GM18517 (cell line): ENCODE results near the gene VWA2.

Experiments
- ATAC-seq: cut with Tn5 transposase; IDR thresholded peaks from one replicate; pipeline ENCODE4 v1.9.1; 2021; ENCODE audit warnings: mild to moderate bottlenecking, moderate library complexity; ENCODE audit not compliant: unreplicated experiment

The VWA2 gene, protein sequence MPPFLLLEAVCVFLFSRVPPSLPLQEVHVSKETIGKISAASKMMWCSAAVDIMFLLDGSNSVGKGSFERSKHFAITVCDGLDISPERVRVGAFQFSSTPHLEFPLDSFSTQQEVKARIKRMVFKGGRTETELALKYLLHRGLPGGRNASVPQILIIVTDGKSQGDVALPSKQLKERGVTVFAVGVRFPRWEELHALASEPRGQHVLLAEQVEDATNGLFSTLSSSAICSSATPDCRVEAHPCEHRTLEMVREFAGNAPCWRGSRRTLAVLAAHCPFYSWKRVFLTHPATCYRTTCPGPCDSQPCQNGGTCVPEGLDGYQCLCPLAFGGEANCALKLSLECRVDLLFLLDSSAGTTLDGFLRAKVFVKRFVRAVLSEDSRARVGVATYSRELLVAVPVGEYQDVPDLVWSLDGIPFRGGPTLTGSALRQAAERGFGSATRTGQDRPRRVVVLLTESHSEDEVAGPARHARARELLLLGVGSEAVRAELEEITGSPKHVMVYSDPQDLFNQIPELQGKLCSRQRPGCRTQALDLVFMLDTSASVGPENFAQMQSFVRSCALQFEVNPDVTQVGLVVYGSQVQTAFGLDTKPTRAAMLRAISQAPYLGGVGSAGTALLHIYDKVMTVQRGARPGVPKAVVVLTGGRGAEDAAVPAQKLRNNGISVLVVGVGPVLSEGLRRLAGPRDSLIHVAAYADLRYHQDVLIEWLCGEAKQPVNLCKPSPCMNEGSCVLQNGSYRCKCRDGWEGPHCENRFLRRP

DNA sequence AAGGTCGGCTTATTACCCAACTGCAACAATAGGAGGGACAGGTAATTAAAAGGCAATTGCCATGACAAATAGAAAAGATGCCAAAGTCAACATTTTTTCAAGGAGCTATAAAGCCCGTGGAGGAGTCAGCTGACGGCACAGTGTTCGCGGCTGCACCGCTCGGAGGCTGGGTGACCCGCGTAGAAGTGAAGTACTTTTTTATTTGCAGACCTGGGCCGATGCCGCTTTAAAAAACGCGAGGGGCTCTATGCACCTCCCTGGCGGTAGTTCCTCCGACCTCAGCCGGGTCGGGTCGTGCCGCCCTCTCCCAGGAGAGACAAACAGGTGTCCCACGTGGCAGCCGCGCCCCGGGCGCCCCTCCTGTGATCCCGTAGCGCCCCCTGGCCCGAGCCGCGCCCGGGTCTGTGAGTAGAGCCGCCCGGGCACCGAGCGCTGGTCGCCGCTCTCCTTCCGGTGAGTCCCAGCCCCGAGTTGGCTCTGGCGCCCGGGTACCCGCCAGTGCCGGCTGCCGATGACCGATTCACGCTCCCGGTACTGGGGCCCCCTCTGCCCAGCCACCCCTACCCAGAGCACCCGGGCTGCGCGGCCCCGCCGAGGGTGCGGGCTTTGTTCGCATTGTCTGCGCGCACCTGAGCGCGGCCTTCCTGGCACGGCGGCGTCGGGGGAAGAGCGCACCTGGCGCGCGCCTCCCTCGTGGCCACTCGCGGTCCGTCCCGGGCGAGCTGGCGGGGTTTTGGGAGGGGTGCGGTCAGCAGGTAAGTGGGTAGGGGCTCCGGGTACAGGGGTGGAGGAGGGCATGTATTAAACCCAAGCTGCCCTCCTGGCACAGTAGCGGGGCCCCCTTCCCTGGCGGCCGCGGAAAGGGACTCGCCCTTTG, at the start of gene VWA2:
Gene VWA2, plus strand, starts transcription at position 138 of the 877 bp plus-strand sequence. CDS start 9,460 bp downstream, outside the sequence.
- ATAC-seq: no peak

DNA sequence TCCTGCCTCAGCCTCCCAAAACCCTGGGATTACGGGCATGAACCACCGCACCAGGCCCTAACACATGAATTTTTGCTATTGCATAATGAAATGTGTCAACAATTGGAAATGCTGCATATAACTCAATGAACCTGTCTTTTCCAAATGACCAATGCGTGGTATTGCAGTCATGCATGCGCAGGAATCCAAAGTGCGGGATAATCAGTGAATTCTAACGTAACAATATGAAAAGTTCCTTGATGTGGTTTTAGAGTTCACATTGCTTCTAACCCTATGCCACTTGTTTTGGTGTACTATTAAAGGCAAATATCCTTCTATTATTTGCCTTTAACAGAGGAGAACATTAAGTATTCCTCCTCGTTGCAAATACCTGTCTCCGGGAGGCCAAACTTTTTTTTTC, 49.4 kb upstream of the VWA2 start:
- ATAC-seq: no peak

DNA sequence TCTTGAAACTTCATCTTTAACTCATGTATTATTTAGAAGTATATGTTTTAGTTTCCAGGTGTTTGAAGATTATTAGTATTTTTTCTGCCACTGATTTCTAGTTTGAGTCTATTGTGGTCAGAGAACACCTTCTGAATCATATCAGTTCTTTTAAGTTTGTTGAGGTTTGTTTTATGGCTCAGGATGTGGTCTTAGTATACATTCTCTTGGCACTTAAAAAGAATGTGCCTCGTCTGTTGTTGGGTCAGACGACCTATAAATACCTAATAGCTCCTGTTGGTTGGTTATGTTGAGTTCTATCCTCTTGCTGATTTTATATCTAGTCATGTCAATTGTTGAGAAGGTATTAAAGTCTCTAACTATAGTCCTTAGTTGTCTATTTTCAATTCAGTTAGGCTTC, 44.0 kb upstream of the VWA2 start:
- peak; percentile 91 for ATAC-seq

DNA sequence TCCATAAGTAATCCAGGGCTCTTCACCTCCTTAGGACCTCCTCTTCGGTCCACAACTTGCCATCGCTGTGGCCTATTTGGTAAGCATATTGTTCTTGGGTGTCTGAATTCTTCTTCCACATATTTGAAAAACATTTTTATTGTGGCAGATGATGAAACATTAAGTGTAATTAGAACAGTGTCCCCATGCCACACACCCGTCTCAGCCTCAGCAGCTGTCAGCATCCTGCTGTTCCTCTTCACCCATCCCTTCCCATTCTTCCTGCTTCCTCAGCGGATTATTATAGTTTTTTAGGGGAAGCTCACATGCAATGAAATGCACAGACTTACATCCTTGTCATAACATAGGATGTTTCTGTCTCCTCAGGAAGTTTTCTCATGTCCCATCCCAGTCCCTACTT, 39.8 kb upstream of the VWA2 start:
- no peak for ATAC-seq

DNA sequence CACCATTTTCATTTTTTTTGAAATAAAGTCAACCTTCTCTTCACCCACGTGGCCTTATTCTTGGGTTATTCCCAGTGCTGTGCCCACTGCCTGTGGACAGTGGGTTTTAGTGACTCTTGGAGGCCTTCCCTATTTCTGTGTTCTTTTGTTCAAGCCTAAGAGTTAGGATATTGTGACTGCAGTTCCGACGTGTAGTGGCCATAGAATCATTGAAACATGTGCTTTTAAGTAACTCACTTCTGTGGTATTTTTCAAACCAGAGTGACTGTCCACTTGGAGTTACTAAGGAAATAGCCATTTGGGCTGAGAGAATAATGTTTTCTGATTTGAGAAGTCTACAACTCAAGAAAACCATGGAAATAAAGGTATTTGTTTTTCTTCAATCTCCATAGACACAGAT, 36.2 kb upstream of the VWA2 start:
- ATAC-seq: no peak

DNA sequence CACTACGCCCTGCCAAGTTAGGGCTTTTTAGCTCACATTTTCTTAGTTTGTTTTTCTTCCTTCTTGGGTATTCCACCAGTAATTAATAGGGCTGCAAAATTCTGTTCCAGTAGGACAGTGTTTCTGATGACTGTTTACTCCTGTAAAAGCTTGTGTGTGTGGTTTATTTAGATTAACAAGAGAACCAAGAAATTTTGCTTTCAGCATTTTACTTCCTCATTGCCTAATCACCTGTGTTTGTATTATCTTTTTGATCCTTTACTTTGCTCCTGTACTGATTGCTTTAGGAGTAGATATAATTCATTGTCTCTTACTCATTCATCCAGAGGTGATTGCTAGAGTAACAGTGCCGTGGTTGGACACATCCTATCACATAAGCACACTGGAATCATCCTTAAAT, 32.2 kb upstream of the VWA2 start:
- ATAC-seq: no peak

DNA sequence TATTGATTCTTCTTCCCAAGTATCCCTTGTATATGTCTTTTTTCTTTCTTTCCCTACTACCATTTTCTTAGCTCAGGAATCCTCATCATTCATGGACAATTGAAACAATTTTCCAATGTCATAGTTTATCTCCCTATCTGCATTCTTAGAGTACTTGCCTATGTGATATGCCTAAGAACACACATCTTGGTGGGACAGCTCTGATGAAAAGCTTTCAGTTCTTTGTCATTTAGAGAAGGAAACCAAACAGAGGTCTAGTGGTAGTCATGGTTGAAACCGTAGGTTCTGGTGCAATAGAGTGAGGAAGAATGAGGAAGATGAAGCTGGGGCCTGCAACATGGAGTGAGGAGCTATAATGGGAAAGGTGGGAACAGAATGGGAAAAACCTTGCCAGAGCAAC, 31.7 kb upstream of the VWA2 start:
- no peak for ATAC-seq

DNA sequence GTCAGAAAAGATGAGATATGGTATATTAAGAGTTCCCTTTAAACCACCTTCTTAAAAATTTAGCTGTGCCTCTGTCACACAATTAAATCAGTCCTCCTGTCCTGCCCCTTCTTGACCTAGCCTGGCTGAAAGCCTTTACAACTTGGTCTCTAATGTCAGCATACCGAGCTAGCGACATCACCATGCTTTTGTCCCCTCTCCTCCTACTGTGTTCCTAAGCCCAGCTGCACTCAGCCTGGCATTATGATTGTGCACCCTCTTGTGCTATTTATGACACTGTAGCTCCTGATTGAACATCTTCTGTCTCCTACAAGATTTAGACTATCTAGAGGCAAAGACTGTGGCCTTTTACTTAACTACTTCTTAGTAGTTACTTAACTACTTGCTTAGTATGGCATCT, 30.7 kb upstream of the VWA2 start:
- no peak for ATAC-seq

DNA sequence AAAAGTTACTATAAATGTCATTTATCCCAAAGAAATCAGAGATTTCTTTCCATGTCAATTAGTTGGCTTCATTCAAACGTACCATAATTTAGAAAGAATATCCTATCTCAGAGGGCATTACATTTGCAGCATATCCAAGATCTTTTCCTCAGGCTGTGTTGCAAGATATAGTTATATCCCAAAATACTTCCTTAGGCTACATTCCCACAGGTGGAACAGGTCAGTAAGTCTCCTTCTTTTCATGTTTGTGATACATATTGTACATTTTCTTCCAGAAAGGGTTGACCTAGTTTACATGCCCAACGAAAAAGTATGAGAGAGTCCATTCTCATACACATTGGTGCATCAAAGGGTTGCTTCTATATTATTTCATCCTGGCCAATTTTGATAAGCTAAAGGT, 26.9 kb upstream of the VWA2 start:
- ATAC-seq: no peak

DNA sequence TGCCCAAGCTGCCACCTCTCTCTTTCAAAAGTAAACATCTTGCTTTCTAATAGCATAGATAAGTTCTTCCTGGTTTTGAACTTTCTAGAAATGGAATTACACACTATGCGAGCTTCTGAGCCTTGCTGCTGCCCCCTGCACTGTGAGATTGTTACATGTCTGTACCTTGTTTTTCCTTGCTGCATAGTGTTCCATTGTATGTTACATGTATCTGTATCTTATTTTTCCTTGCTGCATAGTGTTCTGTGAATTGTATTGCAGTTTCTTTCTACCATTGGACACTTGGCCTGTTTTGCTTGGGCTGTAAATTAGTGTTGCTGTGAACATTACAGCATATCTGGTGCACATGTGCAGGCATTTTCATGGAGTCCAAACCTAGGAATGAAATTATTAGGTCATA, 24.0 kb upstream of the VWA2 start:
- ATAC-seq: no peak

DNA sequence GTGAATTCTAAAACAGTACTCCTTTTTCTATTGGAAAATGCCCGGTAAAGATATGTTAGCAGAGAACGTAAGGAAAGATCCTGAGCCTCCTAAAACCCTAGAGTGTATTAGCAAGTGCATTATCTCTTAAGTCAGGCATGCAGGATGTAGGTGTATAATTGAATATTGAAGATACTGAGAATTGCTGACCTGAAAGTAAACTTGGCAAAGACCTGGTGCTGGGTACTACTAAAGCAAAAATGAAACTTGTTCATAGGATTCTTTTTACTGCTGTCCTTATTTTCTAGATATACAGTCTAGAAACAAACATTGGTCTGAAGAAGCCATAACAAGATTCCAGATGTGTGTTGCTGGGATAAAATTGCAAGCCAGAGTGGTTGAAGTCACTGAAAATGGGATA, 18.8 kb upstream of the VWA2 start:
- ATAC-seq: no peak

DNA sequence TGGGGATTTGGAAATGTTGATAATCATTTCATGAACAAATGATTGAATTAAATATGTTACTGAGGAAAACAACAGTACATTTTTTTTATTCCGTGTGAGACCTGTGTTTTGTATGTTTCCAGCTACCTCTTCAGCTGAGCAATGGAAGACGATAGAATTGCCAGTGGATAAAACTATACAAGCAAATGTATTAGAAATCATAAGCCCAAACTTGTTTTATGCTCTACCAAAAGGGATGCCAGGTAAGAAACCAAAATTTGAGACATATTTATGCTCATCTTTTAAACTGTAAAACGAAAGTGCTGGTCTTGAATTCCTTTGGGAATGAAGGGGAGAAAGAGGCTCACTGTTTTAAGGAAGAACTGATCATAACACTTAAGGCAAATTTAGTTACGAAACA, 17.8 kb upstream of the VWA2 start:
- no peak for ATAC-seq

DNA sequence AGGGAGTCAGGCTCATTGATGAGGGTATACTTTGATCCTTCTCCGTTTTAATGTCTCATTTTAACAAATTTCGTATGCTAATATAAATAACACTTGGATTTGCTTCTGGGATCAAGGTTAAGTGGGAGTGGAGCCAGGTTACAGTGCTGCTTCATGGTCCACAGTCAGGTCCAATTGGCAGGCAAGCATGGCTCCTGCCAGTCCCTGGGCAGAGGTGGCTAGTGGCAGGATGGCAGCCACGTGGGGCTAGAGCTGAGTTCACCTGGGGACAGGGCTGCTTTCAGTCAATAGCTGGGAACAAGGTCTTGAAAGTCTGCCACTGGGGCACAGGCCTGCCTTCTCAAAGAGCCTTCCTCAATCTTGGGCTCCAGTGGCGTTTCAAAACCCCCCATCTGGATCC, 16.0 kb upstream of the VWA2 start:
- no peak for ATAC-seq

DNA sequence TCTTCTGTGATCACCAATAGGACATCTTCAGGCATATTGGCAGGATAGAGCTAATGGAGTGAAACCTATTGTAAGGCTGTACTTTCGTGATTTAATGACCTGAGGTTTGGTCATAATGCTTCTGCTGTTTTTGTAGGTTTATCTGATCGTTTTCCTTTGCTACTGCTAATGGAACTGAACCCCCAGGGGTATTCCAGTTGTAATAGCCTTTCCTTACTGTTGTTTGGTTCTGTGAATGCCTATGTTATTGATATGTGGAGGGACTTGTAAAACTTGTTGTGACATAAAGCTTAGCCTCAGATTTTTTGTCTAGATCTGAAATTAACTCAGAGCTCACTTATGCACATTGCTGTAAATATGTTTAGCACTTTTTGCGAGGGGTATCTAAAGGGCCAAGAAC, 10.9 kb upstream of the VWA2 start:
- no peak for ATAC-seq

DNA sequence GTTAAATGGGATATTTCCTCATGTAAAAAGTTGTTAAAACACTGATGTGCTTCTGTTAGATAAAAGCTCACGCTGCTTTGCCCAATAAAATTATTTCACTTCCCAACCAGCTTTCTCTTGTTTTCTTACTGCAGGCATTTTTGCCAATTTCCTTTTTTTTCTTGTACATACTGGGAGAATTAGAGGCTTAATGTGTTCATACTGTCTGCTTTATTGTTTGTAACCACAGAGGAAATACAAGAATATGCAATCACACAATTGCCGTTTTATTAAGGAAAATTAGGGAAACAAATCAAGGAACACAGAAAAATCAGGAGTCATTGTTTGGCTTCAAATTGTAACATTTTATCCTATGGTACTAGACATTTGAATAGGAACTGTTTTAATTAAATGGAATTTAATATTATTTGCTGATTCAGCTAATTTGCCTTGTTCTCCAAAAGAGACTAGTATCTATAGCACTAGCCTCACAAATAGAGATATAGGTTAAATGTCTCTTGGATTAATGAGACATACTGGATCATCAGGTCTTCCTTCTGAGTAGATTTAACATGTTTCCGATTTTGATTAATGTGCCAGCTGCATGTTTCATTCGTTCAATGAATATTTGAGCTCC, 6.4 kb upstream of the VWA2 start:
- no peak for ATAC-seq

DNA sequence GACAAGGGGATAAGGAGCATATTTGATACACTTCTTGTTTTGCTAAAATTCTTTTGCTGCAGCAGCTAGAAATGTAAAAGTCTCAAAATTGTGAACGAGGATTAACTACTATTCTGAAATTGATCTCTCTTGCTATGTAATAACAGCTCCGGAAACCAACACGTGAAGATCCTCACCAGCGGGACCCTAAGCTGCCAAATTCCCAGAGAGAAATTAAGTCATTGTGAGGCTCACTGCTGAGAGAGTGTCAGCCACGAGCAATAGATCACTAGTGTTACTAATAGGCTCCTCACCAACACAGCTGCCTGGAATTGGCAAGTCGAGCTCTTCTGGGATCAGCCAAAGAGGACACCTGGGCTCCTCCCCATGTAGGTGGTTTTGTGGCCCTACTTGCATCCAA, 5.6 kb upstream of the VWA2 start:
- no peak for ATAC-seq

DNA sequence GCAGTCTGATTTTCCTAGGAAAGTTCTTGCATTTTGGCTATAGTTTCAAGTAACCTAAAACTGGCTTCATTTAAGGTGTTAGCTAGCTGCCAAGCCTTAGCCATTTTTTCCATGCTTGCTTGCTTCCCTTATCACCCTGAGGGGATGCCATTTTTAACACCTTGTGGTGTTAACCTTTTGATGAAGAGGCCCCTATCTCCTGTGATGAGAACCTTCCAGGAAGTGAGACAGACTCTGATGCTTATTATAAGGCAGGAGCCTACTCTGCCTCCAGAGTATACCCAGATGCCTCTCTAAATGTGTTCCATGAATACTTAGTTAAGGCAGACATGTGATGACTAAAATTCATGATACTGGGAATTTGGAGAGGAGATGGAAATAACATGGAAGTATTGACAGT, 4.9 kb upstream of the VWA2 start:
- no peak for ATAC-seq

DNA sequence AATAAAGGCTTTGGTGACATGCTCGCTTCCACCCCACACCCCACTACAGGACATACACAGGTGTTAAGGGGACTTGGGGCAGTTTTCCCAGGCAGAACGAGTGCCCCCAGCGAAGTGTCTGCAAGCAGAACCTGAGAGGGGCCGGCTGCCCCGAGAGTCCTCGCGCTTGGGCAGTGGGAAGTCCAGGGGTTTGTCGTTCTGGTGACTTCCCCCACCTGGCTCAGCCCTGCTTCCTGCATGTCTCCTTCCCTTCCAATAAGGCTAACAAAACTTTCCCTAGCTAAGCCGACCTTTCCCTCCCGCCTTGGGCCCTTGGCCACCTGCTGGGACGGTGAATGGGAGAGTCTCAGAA, 916 bp downstream of the VWA2 start:
- no peak for ATAC-seq

DNA sequence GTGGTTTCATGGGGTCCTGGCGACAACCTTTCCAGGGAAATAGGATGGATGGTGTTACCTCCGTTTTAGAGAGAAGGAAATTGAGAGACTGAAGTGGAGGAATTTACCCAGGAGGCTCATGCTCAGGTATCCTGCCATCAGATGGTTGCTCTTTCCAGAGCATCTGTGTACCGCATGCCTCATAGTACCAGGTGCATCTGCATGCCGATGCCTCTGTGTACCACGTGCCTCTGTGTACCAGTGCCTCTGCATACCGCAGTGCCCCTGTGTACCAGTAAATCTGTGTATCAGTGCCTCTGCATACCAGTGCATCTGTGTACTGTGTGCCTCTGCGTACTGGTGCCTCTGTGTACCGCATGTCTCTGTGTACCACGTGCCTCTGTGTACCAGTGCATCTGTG, 3.2 kb downstream of the VWA2 start:
- no peak for ATAC-seq

DNA sequence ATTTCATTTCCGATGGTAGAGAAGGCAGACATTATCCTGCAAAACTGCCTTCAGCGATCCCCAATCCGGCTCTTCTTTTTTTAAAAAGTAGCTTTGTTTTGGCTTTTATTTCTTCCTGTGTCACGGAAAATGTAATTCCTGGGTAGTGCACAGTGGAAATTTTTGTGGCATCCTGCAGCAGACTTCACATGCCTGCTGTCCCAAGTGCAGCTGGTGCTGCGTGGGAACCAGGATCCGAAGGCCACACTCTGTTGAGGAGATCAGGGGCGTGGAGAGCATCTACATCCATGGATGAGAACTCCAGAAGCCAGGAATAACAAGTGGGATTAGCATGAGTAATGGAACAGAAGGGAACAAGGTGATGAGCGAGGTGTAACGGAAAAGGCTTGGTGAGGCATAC, 4.6 kb downstream of the VWA2 start:
- ATAC-seq: no peak

DNA sequence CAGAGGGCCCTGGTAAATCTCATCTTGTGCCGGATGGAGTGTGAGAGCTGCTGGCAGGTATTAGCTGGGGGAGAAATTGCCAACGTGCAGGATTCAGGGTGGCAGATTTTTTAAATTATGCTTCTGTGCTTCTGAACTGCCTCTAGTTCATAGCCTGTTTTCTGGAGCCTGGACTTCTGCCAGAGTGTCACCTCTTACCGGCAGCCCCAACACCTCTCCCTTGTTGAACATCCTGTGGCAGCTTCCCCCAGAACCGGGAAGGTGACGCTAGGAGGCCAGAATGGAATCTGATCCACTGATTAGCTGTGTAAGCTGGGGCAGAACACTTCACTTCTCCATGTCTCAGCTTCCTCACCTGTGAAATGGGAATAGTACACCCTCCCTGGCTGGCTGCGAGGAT, 5.1 kb downstream of the VWA2 start:
- no peak for ATAC-seq
